ENCODE measurements around the gene INTS13. TPM values are rescaled to one million over a fixed set of nuclear protein-coding genes. Genes with fewer than 3 reads are reported as not detected.

Gene INTS13
- total RNA-seq, 1 donor from 2014 or later: 70.8 TPM

- no peaks in the 10 kb centered on the region for H3K36me3 Mint-ChIP-seq
- Histone ChIP-seq H3K4me3 (peak overlapping the region; percentile 83), H3F3A (ENCODE audit: low read depth) (peaks cover 17% of the 10 kb centered on the region), H3K79me2 (ENCODE audit: low read depth) (peaks cover 85% of the 10 kb centered on the region), H2AFZ (replicated peaks) (peak overlapping the region; percentile 70), H3K9me3 (ENCODE audit: low read depth) (no peaks in the 10 kb centered on the region), H3K4me2 (peak overlapping the region; percentile 88), H3K9ac (peak overlapping the region; percentile 96), H4K20me1 (ENCODE audit: low read depth) (peaks cover 48% of the 10 kb centered on the region), H3K27me3 (no peaks in the 10 kb centered on the region), H3K36me3 (no peaks in the 10 kb centered on the region), H3K4me1 (peaks cover 27% of the 10 kb centered on the region), H3K27ac (peak overlapping the region; percentile 95)
- H3K9me3 Mint-ChIP-seq: no peaks in the 10 kb centered on the region
- H3K4me3 Mint-ChIP-seq: peak overlapping the region; percentile 99
- peak overlapping the region; percentile 99 for H3K27ac Mint-ChIP-seq
- TF ChIP-seq EZH2phosphoT487 (IDR thresholded peaks at IDR 0.05) (no peak), EZH2 (IDR thresholded peaks at IDR 0.05) (no peak), CTCF (IDR thresholded peaks at IDR 0.05) (no peak)
- peaks cover 26% of the 10 kb centered on the region for H3K4me1 Mint-ChIP-seq
- peaks cover 3% of the 10 kb centered on the region for H3K27me3 Mint-ChIP-seq (ENCODE audit: insufficient read depth, low read depth)
- no peak for DNase-seq (ENCODE audit: low spot score)
These were observed 328 bp downstream of the INTS13 start for GRCh38 chr12:26937443-26937862.

GRCh38 chr12:26936559-26937442, 980 bp downstream of the INTS13 start:
- H3K27me3 ChIP-seq: no peaks in the 10 kb centered on the region
- H2AFZ ChIP-seq (replicated peaks): peak overlapping the region; percentile 70
- DNase-seq (ENCODE audit: low spot score): no peak
- peaks cover 27% of the 10 kb centered on the region for H3K4me1 ChIP-seq
- Mint-ChIP-seq H3K4me3 (peak overlapping the region; percentile 99), H3K27ac (peak overlapping the region; percentile 99), H3K4me1 (peaks cover 26% of the 10 kb centered on the region), H3K36me3 (no peaks in the 10 kb centered on the region), H3K27me3 (ENCODE audit: insufficient read depth, low read depth) (peaks cover 3% of the 10 kb centered on the region), H3K9me3 (no peaks in the 10 kb centered on the region)
- peak overlapping the region; percentile 88 for H3K4me2 ChIP-seq
- H3F3A ChIP-seq (ENCODE audit: low read depth): peaks cover 17% of the 10 kb centered on the region
- peaks cover 78% of the 10 kb centered on the region for H3K79me2 ChIP-seq (ENCODE audit: low read depth)
- no peaks in the 10 kb centered on the region for H3K36me3 ChIP-seq
- TF ChIP-seq EZH2 (IDR thresholded peaks at IDR 0.05) (no peak), CTCF (IDR thresholded peaks at IDR 0.05) (no peak), EZH2phosphoT487 (IDR thresholded peaks at IDR 0.05) (no peak)
- no peak overlapping the region for H3K27ac ChIP-seq
- peaks cover 48% of the 10 kb centered on the region for H4K20me1 ChIP-seq (ENCODE audit: low read depth)
- H3K9ac ChIP-seq: peak overlapping the region; percentile 96
- no peaks in the 10 kb centered on the region for H3K9me3 ChIP-seq (ENCODE audit: low read depth)
- H3K4me3 ChIP-seq: peak overlapping the region; percentile 83

GRCh38 chr12:26935636-26936378, 2.0 kb downstream of the INTS13 start:
- Histone ChIP-seq H3K79me2 (ENCODE audit: low read depth) (peaks cover 68% of the 10 kb centered on the region), H3K36me3 (no peaks in the 10 kb centered on the region), H3K4me3 (peak overlapping the region; percentile 83), H3K9me3 (ENCODE audit: low read depth) (no peaks in the 10 kb centered on the region), H3K4me2 (peak overlapping the region; percentile 88), H3K4me1 (peaks cover 27% of the 10 kb centered on the region), H3K27me3 (no peaks in the 10 kb centered on the region), H3K27ac (no peak overlapping the region), H3K9ac (no peak overlapping the region), H4K20me1 (ENCODE audit: low read depth) (peaks cover 38% of the 10 kb centered on the region), H3F3A (ENCODE audit: low read depth) (peaks cover 17% of the 10 kb centered on the region), H2AFZ (replicated peaks) (no peak overlapping the region)
- TF ChIP-seq EZH2 (IDR thresholded peaks at IDR 0.05): no peak
- no peak for TF ChIP-seq EZH2phosphoT487 (IDR thresholded peaks at IDR 0.05)
- TF ChIP-seq CTCF (IDR thresholded peaks at IDR 0.05): no peak
- DNase-seq (ENCODE audit: low spot score): no peak
- peaks cover 3% of the 10 kb centered on the region for H3K27me3 Mint-ChIP-seq (ENCODE audit: insufficient read depth, low read depth)
- H3K9me3 Mint-ChIP-seq: no peaks in the 10 kb centered on the region
- H3K27ac Mint-ChIP-seq: no peak overlapping the region
- H3K4me1 Mint-ChIP-seq: peaks cover 26% of the 10 kb centered on the region
- H3K4me3 Mint-ChIP-seq: peak overlapping the region; percentile 99
- H3K36me3 Mint-ChIP-seq: no peaks in the 10 kb centered on the region
